HG02884 (cell line): ENCODE measurements around the gene MAF.

ENCODE experiments used
- ATAC-seq: cut with Tn5 transposase; IDR thresholded peaks from one replicate; pipeline ENCODE4 v1.9.1; 2021; ENCODE audit warnings: mild to moderate bottlenecking, moderate library complexity; ENCODE audit not compliant: unreplicated experiment

The MAF gene

GRCh38 chr16:79592186-79592585 is 8.4 kb downstream of the MAF start:
- no peak for ATAC-seq

- no peak for ATAC-seq
These were observed 10.9 kb downstream of the MAF start for GRCh38 chr16:79589601-79590102.

GRCh38 chr16:79587897-79588296 is 12.6 kb downstream of the MAF start:
- ATAC-seq, result no peak

GRCh38 chr16:79587296-79587695 is 13.2 kb downstream of the MAF start:
- ATAC-seq, result no peak

- no peak for ATAC-seq
These were observed 17.7 kb downstream of the MAF start for GRCh38 chr16:79582789-79583188.

- no peak for ATAC-seq
These were observed 19.9 kb downstream of the MAF start for GRCh38 chr16:79580453-79581191.

GRCh38 chr16:79576602-79577001 is 23.9 kb downstream of the MAF start:
- no peak for ATAC-seq

GRCh38 chr16:79573884-79574283 is 26.7 kb downstream of the MAF start:
- ATAC-seq, result no peak

- ATAC-seq, result no peak
These were observed 27.5 kb downstream of the MAF start for GRCh38 chr16:79573071-79573470.

GRCh38 chr16:79571903-79572535 is 28.5 kb downstream of the MAF start:
- ATAC-seq, result no peak

GRCh38 chr16:79571065-79571902 is 29.3 kb downstream of the MAF start:
- ATAC-seq, result no peak

- no peak for ATAC-seq
These were observed 35.8 kb downstream of the MAF start for GRCh38 chr16:79564671-79565107.

GRCh38 chr16:79563921-79564320 is 36.6 kb downstream of the MAF start:
- no peak for ATAC-seq

- ATAC-seq, result no peak
These were observed 38.2 kb downstream of the MAF start for GRCh38 chr16:79562166-79562823.

GRCh38 chr16:79561729-79562128 is 38.8 kb downstream of the MAF start:
- no peak for ATAC-seq

GRCh38 chr16:79560923-79561322 is 39.6 kb downstream of the MAF start:
- no peak for ATAC-seq

GRCh38 chr16:79560318-79560717 is 40.2 kb downstream of the MAF start:
- ATAC-seq, result no peak

- no peak for ATAC-seq
These were observed 41.0 kb downstream of the MAF start for GRCh38 chr16:79559532-79559931.

- ATAC-seq, result no peak
These were observed 43.1 kb downstream of the MAF start for GRCh38 chr16:79557421-79557820.

- ATAC-seq, result no peak
These were observed 45.6 kb downstream of the MAF start for GRCh38 chr16:79554912-79555311.

GRCh38 chr16:79550373-79550772 is 50.2 kb downstream of the MAF start:
- ATAC-seq, result no peak
